GM20431 (cell line): Measurements from ENCODE around the gene STAT1.
"Not testable (repeated sequence)": the region's sequence is repeated elsewhere in the genome, so short reads cannot be mapped to it uniquely, and the experiment has no call there.

ENCODE experiments used
- in situ Hi-C: fragments of 300-500 bp; cut with MseI, MboI; formaldehyde crosslinking; loops from one replicate; pipeline ENCODE4 v1.15.0; 2020; ENCODE audit warnings: low sequenced_read_pairs; ENCODE audit not compliant: unreplicated experiment

STAT1 gene

DNA sequence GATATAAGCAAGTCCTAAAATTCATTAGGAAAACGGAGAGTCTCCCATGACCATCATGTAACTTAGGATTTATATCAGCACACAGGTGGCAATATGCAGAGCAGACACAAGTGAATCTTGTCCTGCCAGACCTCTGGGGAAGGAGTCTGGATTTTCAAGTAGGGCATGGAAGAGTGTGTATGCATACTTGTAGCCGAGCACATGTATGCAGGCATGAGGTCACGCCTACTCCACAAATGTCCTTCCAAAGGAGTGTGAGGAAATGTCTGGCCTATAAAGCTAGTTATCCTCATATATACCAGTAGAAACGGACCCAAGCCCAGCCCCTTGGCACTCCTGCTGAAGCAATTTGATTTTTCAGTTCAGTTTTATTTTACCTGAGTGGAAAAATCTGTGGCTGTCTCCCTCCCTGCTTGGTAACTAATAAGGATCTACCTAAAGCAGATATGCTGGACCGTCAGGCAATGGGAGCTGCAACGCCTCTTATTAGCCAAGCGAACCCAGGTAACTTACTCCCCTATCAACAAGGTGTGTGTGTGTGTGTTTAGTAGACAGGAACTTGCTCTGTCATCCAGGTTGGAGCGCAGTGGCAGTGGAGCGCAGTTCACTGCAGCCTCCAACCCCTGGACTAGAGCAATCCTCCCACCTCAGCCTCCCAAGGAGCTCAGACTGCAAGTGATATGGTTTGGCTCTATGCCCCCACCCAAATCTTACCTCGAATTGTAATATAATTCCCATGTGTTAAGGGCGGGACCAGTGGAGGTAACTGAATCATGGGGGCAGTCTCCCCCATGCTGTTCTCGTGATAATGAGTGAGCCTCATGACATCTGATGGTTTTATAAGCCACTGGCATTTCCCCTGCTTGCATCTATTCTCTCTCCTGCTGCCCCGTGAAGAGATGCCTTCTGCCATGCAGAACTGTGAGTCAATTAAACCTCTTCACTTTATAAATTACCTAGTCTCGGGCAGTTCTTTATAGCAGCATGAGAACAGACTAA lies 2.8 kb downstream of the STAT1 start:
- in situ Hi-C loops = no loop called here

GRCh38 chr2:191009541-191010374 lies 4.2 kb downstream of the STAT1 start:
- in situ Hi-C loops = no loop called here

- in situ Hi-C loops = no loop called here
Measured at GRCh38 chr2:191008286-191008685, 5.7 kb downstream of the STAT1 start.

- in situ Hi-C loops = no loop called here
Measured at GRCh38 chr2:191006997-191007783, 6.8 kb downstream of the STAT1 start.

DNA sequence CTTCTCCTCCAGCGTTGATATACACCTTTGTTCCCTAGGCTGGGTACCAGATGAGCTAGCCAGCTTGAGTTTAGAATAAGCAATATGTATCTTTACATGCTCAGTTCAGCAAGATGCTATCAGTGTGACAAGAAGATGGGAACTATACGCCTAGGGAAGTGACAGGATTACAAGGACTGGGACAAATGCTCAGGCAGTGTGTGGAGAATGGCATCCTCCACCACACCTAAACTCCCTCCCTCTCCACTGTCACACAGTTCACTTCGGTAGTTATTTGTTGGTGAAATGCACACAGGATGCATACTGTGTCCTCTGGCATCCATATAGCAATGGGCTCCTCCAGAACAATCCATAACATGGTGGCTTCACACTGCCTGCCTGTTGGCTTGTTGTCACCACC lies 7.7 kb downstream of the STAT1 start:
- in situ Hi-C loops = no loop called here

GRCh38 chr2:191003405-191004309 lies 10.3 kb downstream of the STAT1 start:
- in situ Hi-C loops = no loop called here

- in situ Hi-C loops = no loop called here
Measured at GRCh38 chr2:191001624-191002023, 12.3 kb downstream of the STAT1 start.

GRCh38 chr2:191001032-191001431 lies 12.9 kb downstream of the STAT1 start:
- in situ Hi-C loops = no loop called here

- in situ Hi-C loops = no loop called here
Measured at GRCh38 chr2:190999949-191000665, 13.9 kb downstream of the STAT1 start.

DNA sequence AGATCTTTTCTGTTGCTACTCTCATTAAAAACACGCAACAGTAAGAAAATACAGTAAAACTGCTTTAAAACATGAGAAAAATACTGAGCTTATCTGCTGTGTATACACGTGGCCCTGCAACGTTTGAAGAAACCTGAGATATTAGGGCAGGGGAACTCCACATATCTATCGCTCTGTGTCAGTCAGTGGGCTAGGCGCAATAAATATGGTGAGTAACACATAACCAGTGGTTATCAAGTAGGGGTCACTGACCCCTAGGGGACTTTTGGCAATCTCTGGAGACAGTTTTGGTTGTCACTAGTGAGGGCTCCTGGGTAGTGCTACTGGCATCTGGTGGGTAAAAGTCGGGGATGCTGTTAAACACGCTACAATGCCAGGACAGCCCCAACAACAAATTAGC lies 14.9 kb downstream of the STAT1 start:
- in situ Hi-C loops = no loop called here

DNA sequence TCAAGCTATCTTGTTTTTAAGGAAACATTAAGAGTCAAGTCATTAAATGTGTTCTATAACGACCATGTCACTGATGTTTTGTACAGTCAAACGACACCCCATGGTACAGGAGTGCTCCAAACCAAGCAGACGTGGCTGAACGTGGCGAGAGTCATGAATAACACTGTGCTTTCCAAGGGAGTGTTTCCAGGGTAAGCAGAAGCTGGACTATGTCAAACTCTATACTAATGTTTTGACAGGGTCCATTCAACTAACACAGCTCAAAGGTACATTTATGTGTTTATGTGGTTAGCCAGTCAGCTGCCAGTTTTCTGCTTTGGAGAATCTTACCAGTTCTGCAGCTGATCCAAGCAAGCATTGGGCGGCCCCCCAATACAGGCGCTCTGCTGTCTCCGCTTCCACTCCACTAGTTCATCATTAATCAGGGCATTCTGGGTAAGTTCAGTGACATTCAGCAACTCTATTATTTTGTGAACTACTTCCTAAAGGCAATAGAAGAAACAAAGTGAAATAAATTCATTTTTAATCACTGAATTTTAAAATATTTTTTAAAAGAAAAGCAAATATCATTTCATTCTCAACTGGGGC lies 16.4 kb downstream of the STAT1 start:
- in situ Hi-C loops = no loop called here

DNA sequence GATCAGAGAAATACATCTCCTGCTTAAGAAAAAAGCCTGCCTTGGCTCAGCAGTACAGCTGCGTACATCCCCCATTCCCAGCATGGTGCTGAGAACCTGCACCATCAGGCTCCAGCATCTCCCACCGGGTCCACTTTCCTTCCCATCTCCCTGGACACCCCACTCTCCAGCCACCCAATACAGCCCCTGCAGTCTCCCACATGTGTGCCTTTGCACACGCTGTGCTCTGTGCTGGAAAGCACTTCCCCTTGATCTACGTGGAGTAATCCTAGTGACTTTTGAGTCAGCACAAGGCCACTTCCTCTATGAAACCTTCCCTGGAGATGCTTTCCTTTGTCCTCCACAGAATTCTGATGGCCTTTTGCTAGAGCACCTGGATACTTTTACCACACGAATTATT lies 17.0 kb downstream of the STAT1 start:
- in situ Hi-C loops = no loop called here

DNA sequence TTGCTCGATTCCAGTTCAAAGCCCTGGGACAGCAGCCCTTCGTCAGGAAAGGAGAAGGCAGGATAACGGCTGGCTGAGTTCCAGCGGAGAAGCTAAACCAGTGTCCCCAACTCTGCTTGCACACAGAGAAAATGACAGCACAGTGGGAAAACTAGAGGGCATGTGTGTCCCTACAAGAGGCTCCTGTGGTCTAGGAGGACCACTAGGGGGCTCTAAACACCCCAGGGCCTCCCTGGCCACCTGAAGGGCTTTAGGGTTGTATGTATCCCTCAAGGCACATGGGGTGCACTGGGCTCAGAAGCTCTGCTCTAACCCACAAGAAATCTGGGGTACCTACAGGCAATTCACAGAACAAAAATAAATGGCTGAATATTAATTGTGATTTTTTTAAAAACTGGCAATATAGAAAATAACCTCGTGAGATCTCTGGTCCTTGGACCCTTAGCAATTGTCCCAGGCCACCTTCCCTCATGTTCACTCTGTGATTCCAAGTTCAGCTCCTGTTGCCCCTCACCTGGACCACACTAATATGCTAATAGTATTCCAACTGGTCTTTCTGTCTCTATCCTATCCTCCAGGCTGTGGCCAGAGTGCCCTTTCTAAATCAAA lies 17.5 kb downstream of the STAT1 start:
- in situ Hi-C loops = no loop called here

- in situ Hi-C loops = not testable (repeated sequence)
Measured at GRCh38 chr2:190995315-190995714, 18.7 kb downstream of the STAT1 start.

DNA sequence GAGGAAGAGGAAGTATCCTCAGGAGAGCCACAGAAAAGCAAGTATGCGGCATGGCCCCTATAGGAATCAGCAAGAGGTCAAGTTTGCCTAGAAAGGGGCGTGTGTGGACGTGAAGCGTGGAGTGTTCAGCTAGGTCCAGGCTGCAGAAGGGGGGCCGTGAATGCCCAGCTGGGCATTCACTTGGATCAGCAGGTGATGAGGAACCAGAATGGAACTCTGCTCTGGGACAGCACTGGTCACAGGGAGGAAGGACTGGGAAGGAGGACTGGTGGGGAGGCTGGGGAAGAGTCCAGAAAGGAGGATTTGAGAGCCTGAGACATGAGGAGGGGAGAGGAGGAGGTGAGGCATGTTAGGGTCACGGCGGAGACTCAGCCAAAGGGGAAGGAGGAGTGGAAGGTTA lies 19.8 kb downstream of the STAT1 start:
- in situ Hi-C loops = no loop called here

GRCh38 chr2:190993292-190993643 lies 20.7 kb downstream of the STAT1 start:
- in situ Hi-C loops = no loop called here

- in situ Hi-C loops = no loop called here
Measured at GRCh38 chr2:190990132-190990531, 23.8 kb downstream of the STAT1 start.

DNA sequence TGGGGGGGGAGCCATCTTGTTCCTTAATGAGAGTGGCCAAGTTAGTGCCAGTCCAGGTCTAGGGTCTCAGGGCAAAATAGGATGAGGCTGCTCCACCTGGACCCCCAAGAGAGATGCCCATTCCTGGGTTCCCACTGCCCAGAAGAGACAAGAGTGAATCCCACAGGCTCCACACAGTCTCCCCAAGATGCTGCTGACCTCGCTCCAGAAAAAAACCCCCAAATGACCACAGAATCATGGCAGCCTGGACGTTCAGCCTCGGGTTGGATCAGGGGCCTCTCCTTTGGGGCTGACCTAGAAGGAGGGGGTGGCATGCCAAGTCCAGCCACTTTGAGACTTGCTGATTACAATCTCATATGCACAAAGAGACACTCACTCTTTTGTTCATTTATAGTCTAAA lies 25.1 kb downstream of the STAT1 start:
- in situ Hi-C loops = no loop called here
